ENCODE measurements around the gene PRKAG2.
"Not testable (repeated sequence)": the region's sequence is repeated elsewhere in the genome, so short reads cannot be mapped to it uniquely, and the experiment has no call there.

DNA sequence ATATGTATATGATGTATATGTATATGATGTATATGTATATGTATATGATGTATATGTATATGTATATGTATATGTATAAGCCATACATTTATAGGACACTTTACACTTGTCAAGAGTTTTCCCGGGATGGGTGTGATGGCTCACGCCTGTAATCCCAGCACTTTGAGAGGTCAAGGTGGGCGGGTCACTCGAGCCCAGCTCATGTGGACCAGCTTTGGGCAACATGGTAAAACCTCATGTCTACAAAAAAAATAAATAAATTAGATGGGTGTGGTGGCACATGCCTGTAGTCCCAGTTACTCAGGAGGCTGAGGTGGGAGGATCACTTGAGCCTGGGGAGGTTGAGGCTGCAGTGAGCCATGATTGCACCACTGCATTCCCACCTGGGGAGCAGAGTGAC lies 2.4 kb downstream of the PRKAG2 start:
- TF ChIP-seq EZH2 (IDR thresholded peaks at IDR 0.05; ENCODE audit: low read depth, low read length, severe bottlenecking); SP4 (IDR thresholded peaks at IDR 0.05; ENCODE audit: low read length); POLR2A (IDR thresholded peaks at IDR 0.05; ENCODE audit: control extremely low read depth in 1 of 2, low read depth in 2 of 2, low read length in 2 of 2); TAF1 (IDR thresholded peaks at IDR 0.05; ENCODE audit: low read depth, low read length); NRF1 (IDR thresholded peaks at IDR 0.05; ENCODE audit: low read depth, low read length); ZNF274 (IDR thresholded peaks at IDR 0.05; ENCODE audit: borderline replicate concordance, extremely low read depth, low read length); TEAD4 (IDR thresholded peaks at IDR 0.05; ENCODE audit: low read depth, low read length); CREB1 (IDR thresholded peaks at IDR 0.05); RNF2 (IDR thresholded peaks at IDR 0.05; ENCODE audit: borderline replicate concordance, low read depth, low read length, missing control alignments, poor library complexity, severe bottlenecking): not testable (repeated sequence)
- TF ChIP-seq, protein P1, sequence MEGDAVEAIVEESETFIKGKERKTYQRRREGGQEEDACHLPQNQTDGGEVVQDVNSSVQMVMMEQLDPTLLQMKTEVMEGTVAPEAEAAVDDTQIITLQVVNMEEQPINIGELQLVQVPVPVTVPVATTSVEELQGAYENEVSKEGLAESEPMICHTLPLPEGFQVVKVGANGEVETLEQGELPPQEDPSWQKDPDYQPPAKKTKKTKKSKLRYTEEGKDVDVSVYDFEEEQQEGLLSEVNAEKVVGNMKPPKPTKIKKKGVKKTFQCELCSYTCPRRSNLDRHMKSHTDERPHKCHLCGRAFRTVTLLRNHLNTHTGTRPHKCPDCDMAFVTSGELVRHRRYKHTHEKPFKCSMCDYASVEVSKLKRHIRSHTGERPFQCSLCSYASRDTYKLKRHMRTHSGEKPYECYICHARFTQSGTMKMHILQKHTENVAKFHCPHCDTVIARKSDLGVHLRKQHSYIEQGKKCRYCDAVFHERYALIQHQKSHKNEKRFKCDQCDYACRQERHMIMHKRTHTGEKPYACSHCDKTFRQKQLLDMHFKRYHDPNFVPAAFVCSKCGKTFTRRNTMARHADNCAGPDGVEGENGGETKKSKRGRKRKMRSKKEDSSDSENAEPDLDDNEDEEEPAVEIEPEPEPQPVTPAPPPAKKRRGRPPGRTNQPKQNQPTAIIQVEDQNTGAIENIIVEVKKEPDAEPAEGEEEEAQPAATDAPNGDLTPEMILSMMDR (IDR thresholded peaks at IDR 0.05; ENCODE audit: control extremely low read depth in 1 of 3, insufficient read depth in 1 of 3, low read depth in 1 of 3, low read length in 3 of 3) = not testable (repeated sequence)

Data from H1 (cell line).